ENCODE measurements around the gene WIPF1.

WIPF1 gene

DNA sequence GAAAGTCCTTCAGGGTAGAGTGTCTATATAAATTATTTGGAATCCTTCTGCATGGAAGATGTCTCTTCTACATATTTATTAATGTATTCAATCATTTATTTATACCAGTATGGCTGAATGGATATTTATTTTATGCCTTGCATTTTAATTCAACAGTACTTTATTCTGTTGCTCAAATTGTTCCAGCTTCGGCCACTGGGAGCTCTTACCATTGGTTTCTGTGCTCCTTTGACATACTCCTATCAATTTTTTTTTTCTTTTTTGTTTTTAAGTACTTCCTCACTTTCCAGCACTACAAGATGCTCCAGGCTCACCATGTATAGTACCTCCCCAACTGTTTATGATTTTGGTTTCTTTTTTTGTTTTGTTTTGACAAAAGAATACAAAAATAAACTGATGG, 39.4 kb upstream of the WIPF1 start (continued):
- no peak for TF ChIP-seq ZNF175 (tag by site-specific recombination; IDR thresholded peaks at IDR 0.05)

DNA sequence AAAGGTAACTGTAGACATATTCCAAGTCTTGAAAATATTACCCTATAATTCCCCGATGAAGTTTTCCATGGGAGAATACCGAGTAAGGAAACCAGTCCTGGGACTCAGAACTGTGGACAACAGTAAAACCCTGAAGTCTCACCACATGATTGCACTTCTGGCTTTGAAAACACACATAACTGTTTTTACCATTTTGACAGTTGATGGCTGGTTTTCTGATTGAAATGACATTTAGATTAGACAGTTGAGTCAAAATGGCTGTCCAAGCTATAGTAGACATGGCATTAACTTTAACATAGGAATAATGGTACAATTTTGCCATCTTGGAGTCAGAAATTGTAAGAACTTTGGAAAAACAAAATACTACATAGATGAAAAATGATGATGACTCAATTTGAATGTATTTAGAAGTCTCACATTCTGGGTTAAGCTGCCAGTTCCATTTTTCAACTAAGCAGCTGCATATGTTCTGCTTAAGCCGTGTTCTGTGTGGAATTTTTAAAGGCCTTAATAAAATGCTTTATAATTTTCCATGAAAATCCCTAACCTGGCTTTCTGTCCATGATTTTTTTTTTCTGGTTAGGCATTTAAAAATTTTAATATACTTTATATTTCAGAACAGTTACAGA, 38.3 kb upstream of the WIPF1 start:
- POLR2A ChIA-PET = no interaction called here
- H3K4me3 ChIP-seq (ENCODE audit: low read depth, low read length) = no peak overlapping the region
- H3K36me3 ChIP-seq (ENCODE audit: control insufficient read depth in 2 of 2, insufficient read depth in 1 of 2, low read length in 2 of 2) = no peaks in the 10 kb centered on the region
- H3K9me3 ChIP-seq (ENCODE audit: control insufficient read depth, insufficient read depth, low read depth, low read length) = no peaks in the 10 kb centered on the region
- CTCF ChIA-PET = interaction anchor here (0.7 kb wide), 1 partner anchor 27 kb away, joined by 3 read pairs; no protein-coding TSS in a partner anchor
- TF ChIP-seq, protein P1, sequence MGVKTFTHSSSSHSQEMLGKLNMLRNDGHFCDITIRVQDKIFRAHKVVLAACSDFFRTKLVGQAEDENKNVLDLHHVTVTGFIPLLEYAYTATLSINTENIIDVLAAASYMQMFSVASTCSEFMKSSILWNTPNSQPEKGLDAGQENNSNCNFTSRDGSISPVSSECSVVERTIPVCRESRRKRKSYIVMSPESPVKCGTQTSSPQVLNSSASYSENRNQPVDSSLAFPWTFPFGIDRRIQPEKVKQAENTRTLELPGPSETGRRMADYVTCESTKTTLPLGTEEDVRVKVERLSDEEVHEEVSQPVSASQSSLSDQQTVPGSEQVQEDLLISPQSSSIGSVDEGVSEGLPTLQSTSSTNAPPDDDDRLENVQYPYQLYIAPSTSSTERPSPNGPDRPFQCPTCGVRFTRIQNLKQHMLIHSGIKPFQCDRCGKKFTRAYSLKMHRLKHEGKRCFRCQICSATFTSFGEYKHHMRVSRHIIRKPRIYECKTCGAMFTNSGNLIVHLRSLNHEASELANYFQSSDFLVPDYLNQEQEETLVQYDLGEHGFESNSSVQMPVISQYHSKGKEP (tag by site-specific recombination; IDR thresholded peaks at IDR 0.05) = no peak
- TF ChIP-seq GLIS2 (tag by site-specific recombination; IDR thresholded peaks at IDR 0.05) (no peak), ZNF416 (tag by site-specific recombination; IDR thresholded peaks at IDR 0.05) (no peak), YY1 (tag by site-specific recombination; IDR thresholded peaks at IDR 0.05) (no peak), HOXD13 (CRISPR knock-in tag; IDR thresholded peaks at IDR 0.05; ENCODE audit: borderline replicate concordance) (no peak), OVOL3 (tag by site-specific recombination; IDR thresholded peaks at IDR 0.05) (no peak), PRDM1 (tag by site-specific recombination; IDR thresholded peaks at IDR 0.05) (no peak), BCL11B (tag by site-specific recombination; IDR thresholded peaks at IDR 0.05; ENCODE audit: low read depth) (no peak), ZEB2 (tag by site-specific recombination; IDR thresholded peaks at IDR 0.05) (no peak), IKZF3 (tag by site-specific recombination; IDR thresholded peaks at IDR 0.05) (no peak), SP3 (tag by site-specific recombination; IDR thresholded peaks at IDR 0.05) (no peak), ZNF239 (tag by site-specific recombination; IDR thresholded peaks at IDR 0.05) (no peak), SP7 (tag by site-specific recombination; IDR thresholded peaks at IDR 0.05) (no peak), ZNF10 (tag by site-specific recombination; IDR thresholded peaks at IDR 0.05) (no peak), ZNF768 (tag by site-specific recombination; IDR thresholded peaks at IDR 0.05) (no peak), ZBTB20 (tag by site-specific recombination; IDR thresholded peaks at IDR 0.05) (no peak)
- TF ChIP-seq, protein P2, sequence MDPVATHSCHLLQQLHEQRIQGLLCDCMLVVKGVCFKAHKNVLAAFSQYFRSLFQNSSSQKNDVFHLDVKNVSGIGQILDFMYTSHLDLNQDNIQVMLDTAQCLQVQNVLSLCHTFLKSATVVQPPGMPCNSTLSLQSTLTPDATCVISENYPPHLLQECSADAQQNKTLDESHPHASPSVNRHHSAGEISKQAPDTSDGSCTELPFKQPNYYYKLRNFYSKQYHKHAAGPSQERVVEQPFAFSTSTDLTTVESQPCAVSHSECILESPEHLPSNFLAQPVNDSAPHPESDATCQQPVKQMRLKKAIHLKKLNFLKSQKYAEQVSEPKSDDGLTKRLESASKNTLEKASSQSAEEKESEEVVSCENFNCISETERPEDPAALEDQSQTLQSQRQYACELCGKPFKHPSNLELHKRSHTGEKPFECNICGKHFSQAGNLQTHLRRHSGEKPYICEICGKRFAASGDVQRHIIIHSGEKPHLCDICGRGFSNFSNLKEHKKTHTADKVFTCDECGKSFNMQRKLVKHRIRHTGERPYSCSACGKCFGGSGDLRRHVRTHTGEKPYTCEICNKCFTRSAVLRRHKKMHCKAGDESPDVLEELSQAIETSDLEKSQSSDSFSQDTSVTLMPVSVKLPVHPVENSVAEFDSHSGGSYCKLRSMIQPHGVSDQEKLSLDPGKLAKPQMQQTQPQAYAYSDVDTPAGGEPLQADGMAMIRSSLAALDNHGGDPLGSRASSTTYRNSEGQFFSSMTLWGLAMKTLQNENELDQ (tag by site-specific recombination; IDR thresholded peaks at IDR 0.05; ENCODE audit: low read depth) = no peak
- TF ChIP-seq, protein P3, sequence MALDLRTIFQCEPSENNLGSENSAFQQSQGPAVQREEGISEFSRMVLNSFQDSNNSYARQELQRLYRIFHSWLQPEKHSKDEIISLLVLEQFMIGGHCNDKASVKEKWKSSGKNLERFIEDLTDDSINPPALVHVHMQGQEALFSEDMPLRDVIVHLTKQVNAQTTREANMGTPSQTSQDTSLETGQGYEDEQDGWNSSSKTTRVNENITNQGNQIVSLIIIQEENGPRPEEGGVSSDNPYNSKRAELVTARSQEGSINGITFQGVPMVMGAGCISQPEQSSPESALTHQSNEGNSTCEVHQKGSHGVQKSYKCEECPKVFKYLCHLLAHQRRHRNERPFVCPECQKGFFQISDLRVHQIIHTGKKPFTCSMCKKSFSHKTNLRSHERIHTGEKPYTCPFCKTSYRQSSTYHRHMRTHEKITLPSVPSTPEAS (tag by site-specific recombination; IDR thresholded peaks at IDR 0.05) = no peak
- TF ChIP-seq, protein P4, sequence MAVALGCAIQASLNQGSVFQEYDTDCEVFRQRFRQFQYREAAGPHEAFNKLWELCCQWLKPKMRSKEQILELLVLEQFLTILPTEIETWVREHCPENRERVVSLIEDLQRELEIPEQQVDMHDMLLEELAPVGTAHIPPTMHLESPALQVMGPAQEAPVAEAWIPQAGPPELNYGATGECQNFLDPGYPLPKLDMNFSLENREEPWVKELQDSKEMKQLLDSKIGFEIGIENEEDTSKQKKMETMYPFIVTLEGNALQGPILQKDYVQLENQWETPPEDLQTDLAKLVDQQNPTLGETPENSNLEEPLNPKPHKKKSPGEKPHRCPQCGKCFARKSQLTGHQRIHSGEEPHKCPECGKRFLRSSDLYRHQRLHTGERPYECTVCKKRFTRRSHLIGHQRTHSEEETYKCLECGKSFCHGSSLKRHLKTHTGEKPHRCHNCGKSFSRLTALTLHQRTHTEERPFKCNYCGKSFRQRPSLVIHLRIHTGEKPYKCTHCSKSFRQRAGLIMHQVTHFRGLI (tag by site-specific recombination; IDR thresholded peaks at IDR 0.05) = no peak
- no peak overlapping the region for H3K27ac ChIP-seq (ENCODE audit: extremely low read depth, low read depth, low read length)
- H3K4me1 ChIP-seq (ENCODE audit: control insufficient read depth, insufficient read depth, low read length) = no peaks in the 10 kb centered on the region
